Measurements from ENCODE around the gene OVOL1. TPM values are rescaled to one million over a fixed set of nuclear protein-coding genes. Genes with fewer than 3 reads are reported as not detected.

The OVOL1 gene
- total RNA-seq, 1 donor from 2014 or later = not detected

Other genes starting within 250 kb of the OVOL1 start
- 104 and 131 TPM in 2 replicates for gene LTBP3, start 228.7 kb upstream of the OVOL1 start, total RNA-seq
- gene ZNRD2, start 216.6 kb upstream of the OVOL1 start, total RNA-seq = 59.4 and 66.4 TPM in 2 replicates
- 63.6 and 90.4 TPM in 2 replicates for gene FAM89B, start 214.5 kb upstream of the OVOL1 start, total RNA-seq
- gene EHBP1L1, start 211.0 kb upstream of the OVOL1 start, total RNA-seq = 24.4 and 27.8 TPM in 2 replicates
- gene KCNK7, start 191.3 kb upstream of the OVOL1 start, total RNA-seq = 0.58 TPM in 1 of 2 replicates, not detected in the other
- gene MAP3K11, start 172.8 kb upstream of the OVOL1 start, total RNA-seq = 100 and 181 TPM in 2 replicates
- gene PCNX3, start 171.3 kb upstream of the OVOL1 start, total RNA-seq = 51.0 and 67.8 TPM in 2 replicates
- 60.7 and 102 TPM in 2 replicates for gene SIPA1, start 149.0 kb upstream of the OVOL1 start, total RNA-seq
- gene RELA, start 124.1 kb upstream of the OVOL1 start, total RNA-seq = 89.0 and 118 TPM in 2 replicates
- gene KAT5, start 74.8 kb upstream of the OVOL1 start, total RNA-seq = 38.9 and 47.5 TPM in 2 replicates
- 76.5 and 87.6 TPM in 2 replicates for gene RNASEH2C, start 66.3 kb upstream of the OVOL1 start, total RNA-seq
- gene AP5B1, start 6.1 kb upstream of the OVOL1 start, total RNA-seq = 15.8 and 18.8 TPM in 2 replicates
- gene SNX32, start 46.9 kb downstream of the OVOL1 start, total RNA-seq = 0.63 TPM in 1 of 2 replicates, not detected in the other
- 2,090 and 2,212 TPM in 2 replicates for gene CFL1, start 71.1 kb downstream of the OVOL1 start, total RNA-seq
- 50.4 and 63.4 TPM in 2 replicates for gene MUS81, start 73.4 kb downstream of the OVOL1 start, total RNA-seq
- 81.9 TPM in 2 replicates for gene EFEMP2, start 85.7 kb downstream of the OVOL1 start, total RNA-seq
- 0.35 TPM in 1 of 2 replicates, not detected in the other for gene CTSW, start 92.8 kb downstream of the OVOL1 start, total RNA-seq
- gene FIBP, start 101.4 kb downstream of the OVOL1 start, total RNA-seq = 131 and 158 TPM in 2 replicates
- 201 and 204 TPM in 2 replicates for gene CCDC85B, start 103.6 kb downstream of the OVOL1 start, total RNA-seq
- gene FOSL1, start 113.3 kb downstream of the OVOL1 start, total RNA-seq = 71.4 and 97.8 TPM in 2 replicates
- gene C11orf68, start 132.0 kb downstream of the OVOL1 start, total RNA-seq = 19.6 and 30.0 TPM in 2 replicates
- gene DRAP1, start 132.4 kb downstream of the OVOL1 start, total RNA-seq = 144 and 185 TPM in 2 replicates
- gene TSGA10IP, start 158.4 kb downstream of the OVOL1 start, total RNA-seq = not detected in 2 replicates
- gene SART1, start 174.7 kb downstream of the OVOL1 start, total RNA-seq = 34.8 and 60.1 TPM in 2 replicates
- 27.1 and 42.8 TPM in 2 replicates for gene EIF1AD, start 215.1 kb downstream of the OVOL1 start, total RNA-seq
- 55.3 and 90.4 TPM in 2 replicates for gene BANF1, start 215.4 kb downstream of the OVOL1 start, total RNA-seq
- gene CST6, start 224.9 kb downstream of the OVOL1 start, total RNA-seq = 0.29 and 0.82 TPM in 2 replicates
- gene CATSPER1, start 239.4 kb downstream of the OVOL1 start, total RNA-seq = 0.82 TPM in 1 of 2 replicates, not detected in the other

Measured in glomerular endothelial cell (primary cell).